Gastroesophageal sphincter (tissue), 3 donors: ENCODE data around the gene EXD3.

ENCODE experiments used
- EP300 ChIP-seq: sonication (generic); formaldehyde crosslinking; IDR thresholded peaks from one replicate; pipeline ENCODE4 v1.6.1; 2017; ENCODE audit warnings: antibody characterized with exemption, mild to moderate bottlenecking
- POLR2A ChIP-seq, 2 donors: fragments of 450-650 bp; IDR thresholded peaks; one replicate each; pipeline ENCODE4 v1.6.1; 2017; ENCODE audit warnings: antibody characterized with exemption in 2 of 2, mild to moderate bottlenecking in 2 of 2, moderate library complexity in 1 of 2
- POLR2AphosphoS5 ChIP-seq: sonication (generic); formaldehyde crosslinking; IDR thresholded peaks from one replicate; pipeline ENCODE4 v1.6.1; 2017; ENCODE audit warnings: antibody characterized with exemption
- TF ChIP-seq, protein P1 (sequence below), 4 experiments: fragments of 200-600 bp in 2 of 4; fragments of 450-650 bp in 2 of 4; sonication (generic) in 1 of 4; IDR thresholded peaks; one replicate each; pipeline ENCODE4 v1.5.1; 2017 to 2019; ENCODE audit warnings: antibody characterized with exemption in 4 of 4, mild to moderate bottlenecking in 2 of 4, moderate library complexity in 2 of 4

DNA sequence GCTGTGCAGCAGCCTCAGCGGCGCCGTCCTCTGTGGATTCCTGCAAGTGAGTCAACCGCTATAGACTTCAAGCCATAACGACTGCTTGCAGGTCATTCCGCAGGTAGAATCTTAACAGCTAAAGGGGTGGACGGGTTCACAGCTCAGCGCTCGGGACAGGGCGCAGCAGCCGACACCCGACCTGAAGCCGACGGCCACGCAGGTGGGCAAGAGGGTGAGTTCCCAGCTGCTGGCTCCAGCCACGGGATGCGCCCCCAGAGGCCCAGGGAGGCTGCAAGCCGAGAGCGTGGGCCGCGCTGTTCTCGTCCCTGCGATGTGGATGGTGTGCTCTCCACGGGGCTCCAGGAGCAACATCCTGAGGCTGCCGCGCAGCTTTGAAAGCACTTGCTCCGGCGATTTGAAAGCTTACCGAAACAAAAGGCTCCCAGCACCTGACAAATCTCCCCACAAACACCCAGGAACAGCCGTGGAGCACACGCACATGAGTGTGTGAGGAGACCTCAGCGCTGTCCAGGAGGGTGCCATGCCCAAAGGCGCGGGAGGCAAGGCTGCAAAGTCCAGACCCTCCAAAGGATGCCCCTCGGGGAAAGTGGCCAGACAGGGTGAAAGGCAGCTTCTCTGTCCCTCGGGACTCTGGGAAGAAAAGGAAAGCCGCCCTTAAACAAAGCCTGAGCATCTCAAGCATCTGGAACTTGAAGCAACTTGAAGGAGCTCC is 48.7 kb downstream of the EXD3 start:
- TF ChIP-seq, protein P1, sequence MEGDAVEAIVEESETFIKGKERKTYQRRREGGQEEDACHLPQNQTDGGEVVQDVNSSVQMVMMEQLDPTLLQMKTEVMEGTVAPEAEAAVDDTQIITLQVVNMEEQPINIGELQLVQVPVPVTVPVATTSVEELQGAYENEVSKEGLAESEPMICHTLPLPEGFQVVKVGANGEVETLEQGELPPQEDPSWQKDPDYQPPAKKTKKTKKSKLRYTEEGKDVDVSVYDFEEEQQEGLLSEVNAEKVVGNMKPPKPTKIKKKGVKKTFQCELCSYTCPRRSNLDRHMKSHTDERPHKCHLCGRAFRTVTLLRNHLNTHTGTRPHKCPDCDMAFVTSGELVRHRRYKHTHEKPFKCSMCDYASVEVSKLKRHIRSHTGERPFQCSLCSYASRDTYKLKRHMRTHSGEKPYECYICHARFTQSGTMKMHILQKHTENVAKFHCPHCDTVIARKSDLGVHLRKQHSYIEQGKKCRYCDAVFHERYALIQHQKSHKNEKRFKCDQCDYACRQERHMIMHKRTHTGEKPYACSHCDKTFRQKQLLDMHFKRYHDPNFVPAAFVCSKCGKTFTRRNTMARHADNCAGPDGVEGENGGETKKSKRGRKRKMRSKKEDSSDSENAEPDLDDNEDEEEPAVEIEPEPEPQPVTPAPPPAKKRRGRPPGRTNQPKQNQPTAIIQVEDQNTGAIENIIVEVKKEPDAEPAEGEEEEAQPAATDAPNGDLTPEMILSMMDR (IDR thresholded peaks at IDR 0.05) = no peak
- TF ChIP-seq EP300 = no peak
- no peak for TF ChIP-seq POLR2A (IDR thresholded peaks at IDR 0.05)
- TF ChIP-seq POLR2AphosphoS5 = no peak
